Measurements from ENCODE around the gene SUN5.

GRCh38 chr20:33042983-33043730 lies 38.9 kb upstream of the SUN5 start:
- TF ChIP-seq POLR2A (IDR thresholded peaks at IDR 0.05) (no peak), CTCF (IDR thresholded peaks at IDR 0.05) (no peak)

Data from uterus (tissue), 2 donors.